ENCODE measurements around the gene RENBP.

GRCh38 chrX:153969904-153970356, 25.5 kb upstream of the RENBP start:
- TF ChIP-seq, protein P1, sequence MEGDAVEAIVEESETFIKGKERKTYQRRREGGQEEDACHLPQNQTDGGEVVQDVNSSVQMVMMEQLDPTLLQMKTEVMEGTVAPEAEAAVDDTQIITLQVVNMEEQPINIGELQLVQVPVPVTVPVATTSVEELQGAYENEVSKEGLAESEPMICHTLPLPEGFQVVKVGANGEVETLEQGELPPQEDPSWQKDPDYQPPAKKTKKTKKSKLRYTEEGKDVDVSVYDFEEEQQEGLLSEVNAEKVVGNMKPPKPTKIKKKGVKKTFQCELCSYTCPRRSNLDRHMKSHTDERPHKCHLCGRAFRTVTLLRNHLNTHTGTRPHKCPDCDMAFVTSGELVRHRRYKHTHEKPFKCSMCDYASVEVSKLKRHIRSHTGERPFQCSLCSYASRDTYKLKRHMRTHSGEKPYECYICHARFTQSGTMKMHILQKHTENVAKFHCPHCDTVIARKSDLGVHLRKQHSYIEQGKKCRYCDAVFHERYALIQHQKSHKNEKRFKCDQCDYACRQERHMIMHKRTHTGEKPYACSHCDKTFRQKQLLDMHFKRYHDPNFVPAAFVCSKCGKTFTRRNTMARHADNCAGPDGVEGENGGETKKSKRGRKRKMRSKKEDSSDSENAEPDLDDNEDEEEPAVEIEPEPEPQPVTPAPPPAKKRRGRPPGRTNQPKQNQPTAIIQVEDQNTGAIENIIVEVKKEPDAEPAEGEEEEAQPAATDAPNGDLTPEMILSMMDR (IDR thresholded peaks at IDR 0.05) = no peak
- TF ChIP-seq POLR2A (IDR thresholded peaks at IDR 0.05) = peak in 1 of 2 donors; percentile 9
